Mesendoderm (in vitro differentiated cells): ENCODE measurements around the gene PTPN11.
"Not testable (repeated sequence)": the region's sequence is repeated elsewhere in the genome, so short reads cannot be mapped to it uniquely, and the experiment has no call there.

Source experiments
- DNase-seq: peaks from one replicate; pipeline ENCODE4 v3.0.0; 2013
- H2AK5ac ChIP-seq: 2 replicates; pipeline ENCODE4 v1.6.1; 2013; ENCODE audit warnings: low read length, inconsistent platforms
- H2BK120ac ChIP-seq: 2 replicates; pipeline ENCODE4 v1.6.1; 2013; ENCODE audit warnings: low read depth, mild to moderate bottlenecking, low read length, moderate library complexity, mixed read lengths
- H2BK15ac ChIP-seq: replicated peaks from 2 replicates; pipeline ENCODE4 v1.6.1; 2013; ENCODE audit warnings: low read depth, mild to moderate bottlenecking, moderate library complexity
- H2BK5ac ChIP-seq: 2 replicates; pipeline ENCODE4 v1.6.1; 2013; ENCODE audit warnings: low read length, inconsistent platforms
- H3K18ac ChIP-seq: 2 replicates; pipeline ENCODE4 v1.6.1; 2013; ENCODE audit warnings: mild to moderate bottlenecking, low read length, mixed read lengths
- H3K23ac ChIP-seq: one replicate; pipeline ENCODE4 v1.6.1; 2013; ENCODE audit warnings: low read length
- H3K27ac ChIP-seq: 2 replicates; pipeline ENCODE4 v1.5.1; 2013; ENCODE audit warnings: low read depth, mild to moderate bottlenecking, inconsistent platforms, low read length, moderate library complexity
- H3K27me3 ChIP-seq: 2 replicates; pipeline ENCODE4 v1.6.1; 2013; ENCODE audit warnings: low read length, control low read depth, mild to moderate bottlenecking, inconsistent platforms; ENCODE audit not compliant: insufficient read depth, poor library complexity
- H3K36me3 ChIP-seq: 2 replicates; pipeline ENCODE4 v1.6.1; 2013; ENCODE audit warnings: low read length, inconsistent platforms; ENCODE audit not compliant: control insufficient read depth, insufficient read depth
- H3K4ac ChIP-seq: one replicate; pipeline ENCODE4 v1.6.1; 2013; ENCODE audit warnings: low read depth, mild to moderate bottlenecking, low read length, moderate library complexity
- H3K4me1 ChIP-seq: 2 replicates; pipeline ENCODE4 v1.6.1; 2013; ENCODE audit warnings: low read depth, low read length, inconsistent platforms; ENCODE audit not compliant: control insufficient read depth
- H3K4me2 ChIP-seq: 2 replicates; pipeline ENCODE4 v1.6.1; 2013; ENCODE audit warnings: low read length
- H3K4me3 ChIP-seq: 2 replicates; pipeline ENCODE4 v1.5.1; 2013; ENCODE audit warnings: mild to moderate bottlenecking, low read length
- H3K56ac ChIP-seq: one replicate; pipeline ENCODE4 v1.6.1; 2013; ENCODE audit warnings: low read length
- H3K79me1 ChIP-seq: 2 replicates; pipeline ENCODE4 v1.6.1; 2013; ENCODE audit warnings: low read length, inconsistent platforms
- H3K79me2 ChIP-seq: 2 replicates; pipeline ENCODE4 v1.6.1; 2013; ENCODE audit warnings: mild to moderate bottlenecking, low read length; ENCODE audit not compliant: control insufficient read depth, insufficient read depth
- H3K9ac ChIP-seq: 2 replicates; pipeline ENCODE4 v1.6.1; 2013; ENCODE audit warnings: low read length, inconsistent platforms
- H4K5ac ChIP-seq: one replicate; pipeline ENCODE4 v1.6.1; 2013; ENCODE audit warnings: low read length
- H4K8ac ChIP-seq: one replicate; pipeline ENCODE4 v1.6.1; 2013; ENCODE audit warnings: low read depth, mild to moderate bottlenecking, control low read depth, low read length, moderate library complexity
- WGBS: extraction: QIAGEN DNeasy Blood & Tissue Kit; methylation state at CpG from one replicate; pipeline ENCODE4 v1.1.7; 2013; ENCODE audit warnings: low lambda C conversion rate, missing lambda C conversion rate; ENCODE audit not compliant: insufficient coverage; ENCODE audit errors: extremely low coverage; 5-methylcytosine and 5-hydroxymethylcytosine counted together

PTPN11 gene

GRCh38 chr12:112431965-112432364 is 13.2 kb downstream of the PTPN11 start:
- H3K79me1 ChIP-seq, result peaks cover 6% of the 10 kb centered on the region
- H3K4me1 ChIP-seq, result no peaks in the 10 kb centered on the region
- H3K27ac ChIP-seq, result no peak overlapping the region
- H3K4me2 ChIP-seq, result no peak overlapping the region
- WGBS, result no CpG with 5 or more reads among the region's 3 CpGs
- no peak overlapping the region for H2BK5ac ChIP-seq
- no peaks in the 10 kb centered on the region for H3K36me3 ChIP-seq
- no peaks in the 10 kb centered on the region for H3K27me3 ChIP-seq
- no peak overlapping the region for H3K4me3 ChIP-seq
- H3K23ac ChIP-seq, result no peak overlapping the region
- H2BK120ac ChIP-seq, result no peak overlapping the region
- no peak for DNase-seq
- no peak overlapping the region for H3K4ac ChIP-seq
- H3K9ac ChIP-seq, result no peak overlapping the region
- no peak overlapping the region for H4K8ac ChIP-seq
- no peak overlapping the region for H4K5ac ChIP-seq
- no peak overlapping the region for H3K18ac ChIP-seq
- peaks cover 21% of the 10 kb centered on the region for H3K79me2 ChIP-seq
- no peak overlapping the region for H2BK15ac ChIP-seq
- H3K56ac ChIP-seq, result no peak overlapping the region
- no peak overlapping the region for H2AK5ac ChIP-seq

- H3K56ac ChIP-seq, result no peak overlapping the region
- no peak overlapping the region for H4K5ac ChIP-seq
- H3K18ac ChIP-seq, result no peak overlapping the region
- no peak overlapping the region for H3K27ac ChIP-seq
- no peak for DNase-seq
- H3K79me1 ChIP-seq, result peaks cover 9% of the 10 kb centered on the region
- no peak overlapping the region for H2AK5ac ChIP-seq
- no peak overlapping the region for H2BK5ac ChIP-seq
- no peaks in the 10 kb centered on the region for H3K4me1 ChIP-seq
- H4K8ac ChIP-seq, result no peak overlapping the region
- H3K9ac ChIP-seq, result no peak overlapping the region
- no peaks in the 10 kb centered on the region for H3K27me3 ChIP-seq
- no peak overlapping the region for H2BK15ac ChIP-seq
- H3K79me2 ChIP-seq, result peaks cover 23% of the 10 kb centered on the region
- H3K23ac ChIP-seq, result no peak overlapping the region
- H3K4ac ChIP-seq, result no peak overlapping the region
- WGBS, result no CpG with 5 or more reads among the region's 2 CpGs
- no peaks in the 10 kb centered on the region for H3K36me3 ChIP-seq
- H3K4me3 ChIP-seq, result no peak overlapping the region
- H3K4me2 ChIP-seq, result no peak overlapping the region
- no peak overlapping the region for H2BK120ac ChIP-seq
These were observed 14.8 kb downstream of the PTPN11 start for GRCh38 chr12:112433551-112433950.

- H3K4me1 ChIP-seq, H3K4me3 ChIP-seq, H3K27me3 ChIP-seq, H2BK15ac ChIP-seq, H3K56ac ChIP-seq, H3K18ac ChIP-seq, H2BK5ac ChIP-seq, H3K9ac ChIP-seq, H3K36me3 ChIP-seq, H2AK5ac ChIP-seq, H3K79me1 ChIP-seq, H3K4ac ChIP-seq, H4K5ac ChIP-seq, DNase-seq, H3K4me2 ChIP-seq, H2BK120ac ChIP-seq, H3K27ac ChIP-seq, H4K8ac ChIP-seq, H3K23ac ChIP-seq: not testable (repeated sequence)
- no CpG with 5 or more reads among the region's 1 CpG for WGBS
- H3K79me2 ChIP-seq, result peaks cover 14% of the 10 kb centered on the region
These were observed 19.9 kb downstream of the PTPN11 start for GRCh38 chr12:112438645-112439044.

DNA sequence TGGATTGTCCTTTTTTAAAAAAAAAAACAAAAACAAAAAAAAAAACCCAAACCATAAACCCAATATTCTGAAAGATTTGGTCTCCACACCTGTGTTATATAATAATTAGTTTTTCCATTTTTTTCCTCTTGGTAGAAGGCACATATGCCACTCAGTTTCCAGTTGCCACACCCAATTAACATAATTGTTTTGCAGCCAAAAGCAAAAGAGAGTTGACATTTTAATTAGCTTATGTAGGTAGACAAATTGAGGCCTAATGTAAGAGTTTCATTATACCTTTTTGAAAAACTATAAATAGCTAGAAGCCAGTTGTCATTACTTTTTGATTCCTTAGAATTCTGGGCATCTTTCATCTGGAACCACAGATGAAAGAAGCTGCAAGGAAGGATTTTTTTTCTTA is 21.0 kb downstream of the PTPN11 start:
- Histone ChIP-seq H4K5ac (no peak overlapping the region), H2BK120ac (no peak overlapping the region)

GRCh38 chr12:112440653-112441052 is 21.9 kb downstream of the PTPN11 start:
- H3K9ac ChIP-seq, H3K4me2 ChIP-seq, H3K27ac ChIP-seq, H3K36me3 ChIP-seq, H2BK15ac ChIP-seq, DNase-seq, H3K23ac ChIP-seq, H3K27me3 ChIP-seq, H2AK5ac ChIP-seq, H3K4me3 ChIP-seq, H3K4me1 ChIP-seq, H3K18ac ChIP-seq, H3K4ac ChIP-seq, H4K5ac ChIP-seq, H3K56ac ChIP-seq, H2BK5ac ChIP-seq, H3K79me1 ChIP-seq, H2BK120ac ChIP-seq, H4K8ac ChIP-seq: not testable (repeated sequence)
- peaks cover 13% of the 10 kb centered on the region for H3K79me2 ChIP-seq
- no CpG with 5 or more reads among the region's 9 CpGs for WGBS

More for the DNA sequence above, 21.0 kb downstream of the PTPN11 start:
- Histone ChIP-seq H3K79me1 (peaks cover 5% of the 10 kb centered on the region), H3K56ac (no peak overlapping the region), H3K23ac (no peak overlapping the region), H3K4ac (no peak overlapping the region), H2BK5ac (no peak overlapping the region), H2BK15ac (no peak overlapping the region), H3K4me1 (no peaks in the 10 kb centered on the region), H3K9ac (no peak overlapping the region), H4K8ac (no peak overlapping the region), H3K36me3 (no peaks in the 10 kb centered on the region), H2AK5ac (no peak overlapping the region), H3K79me2 (peaks cover 16% of the 10 kb centered on the region), H3K4me3 (no peak overlapping the region), H3K27me3 (no peaks in the 10 kb centered on the region), H3K27ac (no peak overlapping the region), H3K4me2 (no peak overlapping the region), H3K18ac (no peak overlapping the region)
- DNase-seq, result no peak

DNA sequence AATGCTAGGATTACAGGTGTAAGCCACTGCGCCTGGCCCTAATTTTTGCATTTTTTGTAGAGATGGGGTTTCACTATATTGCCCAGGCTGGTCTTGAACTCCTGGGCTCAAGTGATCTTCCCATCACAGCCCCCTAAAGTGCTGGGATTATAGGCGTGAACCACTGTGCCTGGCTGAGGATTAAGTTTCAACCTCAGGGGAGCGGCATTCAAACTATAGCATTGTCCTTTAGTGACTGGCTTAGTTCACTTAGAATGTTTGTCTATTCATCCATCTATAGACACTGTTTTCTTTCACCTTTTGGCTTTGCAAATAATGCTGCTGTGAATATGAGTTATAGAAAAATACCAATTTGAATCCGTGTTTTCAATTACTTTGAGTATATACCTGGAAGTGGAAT is 25.2 kb downstream of the PTPN11 start:
- Histone ChIP-seq H2AK5ac (no peak overlapping the region), H4K8ac (no peak overlapping the region), H3K4ac (no peak overlapping the region), H3K27ac (no peak overlapping the region), H3K79me1 (peaks cover 2% of the 10 kb centered on the region), H2BK120ac (no peak overlapping the region), H3K23ac (no peak overlapping the region), H2BK5ac (no peak overlapping the region), H4K5ac (no peak overlapping the region), H3K4me3 (no peak overlapping the region), H2BK15ac (no peak overlapping the region), H3K79me2 (peaks cover 4% of the 10 kb centered on the region), H3K56ac (no peak overlapping the region), H3K9ac (no peak overlapping the region), H3K27me3 (no peaks in the 10 kb centered on the region), H3K36me3 (peaks cover 2% of the 10 kb centered on the region), H3K4me1 (no peaks in the 10 kb centered on the region), H3K4me2 (no peak overlapping the region), H3K18ac (no peak overlapping the region)
- no CpG with 5 or more reads among the region's 4 CpGs for WGBS
- DNase-seq, result no peak
